Heart left ventricle (tissue), 13 donors: ENCODE data around the gene SMARCD2.

Source experiments
- POLR2A ChIP-seq, 2 donors: fragments of 450-650 bp; IDR thresholded peaks; one replicate each; pipeline ENCODE4 v1.6.1; 2017; ENCODE audit warnings: antibody characterized with exemption in 2 of 2, mild to moderate bottlenecking in 2 of 2, moderate library complexity in 2 of 2
- TF ChIP-seq, protein P1 (sequence below), 12 donors: fragments of 200-600 bp; sonication (generic) in 4 of 12; IDR thresholded peaks; one replicate each; pipeline versions ENCODE4 v1.5.0 to v1.8.0; 2018 to 2022; ENCODE audit warnings: antibody characterized with exemption in 12 of 12, mild to moderate bottlenecking in 5 of 12
- donor health status: ischemic (EF 13 %, LVEDD 7.1; RV severe dilation, severe dysfunction).
- donor health status: DM: no; HTN: yes; CAD: no.
- donor health status: DM: no; HTN: no; CAD: no.
- donor health status: ischemic (EF 25% LVEDD 6.9; RV normal size, moderate dysfunction).
- donor health status: ischemic (EF 25% LVEDD 5.7; RV mildly dilated, moderate dysfunction).
- donor health status: ischemic (EF 35%, LVEDD 5.7; RV mildly dilated, moderate dysfunction).
- donor health status: nonischemic (EF 11% LVEDD 7.7; RV severe dilation, severe dysfunction).
- donor health status: DM: yes; HTN: yes; CAD: no.
- donor health status: PGD.
- donor health status: ischemic (EF 29% LVEDD 5.4; RV normal size, mild dysfunction).
- donor health status: nonischemic (EF 23%, LVEDD 6.1; RV moderate dilation, normal function).

DNA sequence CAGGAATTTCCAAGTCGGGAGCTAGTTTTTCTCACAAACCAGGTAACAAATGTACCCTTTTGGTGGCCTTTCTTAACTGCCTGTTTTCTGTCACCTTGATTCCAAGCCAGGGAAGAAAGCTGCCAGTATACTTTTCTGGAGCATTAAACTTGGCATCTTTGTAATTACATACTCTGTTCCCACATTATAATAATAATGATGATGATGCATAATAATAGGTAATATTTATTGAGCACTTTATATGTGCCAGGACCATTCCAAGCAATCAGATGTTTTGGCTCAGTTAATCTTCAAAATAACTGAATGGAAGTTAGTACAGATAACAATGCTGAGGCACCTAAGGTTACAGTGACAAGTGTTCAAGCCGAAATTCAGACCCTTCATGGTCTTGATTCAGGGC, 26.4 kb downstream of the SMARCD2 start:
- TF ChIP-seq, protein P1, sequence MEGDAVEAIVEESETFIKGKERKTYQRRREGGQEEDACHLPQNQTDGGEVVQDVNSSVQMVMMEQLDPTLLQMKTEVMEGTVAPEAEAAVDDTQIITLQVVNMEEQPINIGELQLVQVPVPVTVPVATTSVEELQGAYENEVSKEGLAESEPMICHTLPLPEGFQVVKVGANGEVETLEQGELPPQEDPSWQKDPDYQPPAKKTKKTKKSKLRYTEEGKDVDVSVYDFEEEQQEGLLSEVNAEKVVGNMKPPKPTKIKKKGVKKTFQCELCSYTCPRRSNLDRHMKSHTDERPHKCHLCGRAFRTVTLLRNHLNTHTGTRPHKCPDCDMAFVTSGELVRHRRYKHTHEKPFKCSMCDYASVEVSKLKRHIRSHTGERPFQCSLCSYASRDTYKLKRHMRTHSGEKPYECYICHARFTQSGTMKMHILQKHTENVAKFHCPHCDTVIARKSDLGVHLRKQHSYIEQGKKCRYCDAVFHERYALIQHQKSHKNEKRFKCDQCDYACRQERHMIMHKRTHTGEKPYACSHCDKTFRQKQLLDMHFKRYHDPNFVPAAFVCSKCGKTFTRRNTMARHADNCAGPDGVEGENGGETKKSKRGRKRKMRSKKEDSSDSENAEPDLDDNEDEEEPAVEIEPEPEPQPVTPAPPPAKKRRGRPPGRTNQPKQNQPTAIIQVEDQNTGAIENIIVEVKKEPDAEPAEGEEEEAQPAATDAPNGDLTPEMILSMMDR (IDR thresholded peaks at IDR 0.05) = no peak
- no peak for TF ChIP-seq POLR2A (IDR thresholded peaks at IDR 0.05)
